ENCODE measurements around the gene CAMTA1.

Gene CAMTA1

GRCh38 chr1:7079637-7080036 is 294.4 kb downstream of the CAMTA1 start:
- H3K4me2 ChIP-seq (ENCODE audit: low read length), result no peak overlapping the region
- H2BK5ac ChIP-seq (ENCODE audit: low read depth, low read length, poor library complexity), result no peak overlapping the region
- no peak overlapping the region for H4K8ac ChIP-seq (ENCODE audit: low read depth, low read length)
- H3K14ac ChIP-seq (ENCODE audit: low read length), result no peak overlapping the region
- no peak overlapping the region for H3K27ac ChIP-seq (ENCODE audit: low read depth, low read length)
- no peak overlapping the region for H3K4me3 ChIP-seq (ENCODE audit: low read depth, low read length)
- H3K4ac ChIP-seq (ENCODE audit: low read depth, low read length), result no peak overlapping the region
- H2BK120ac ChIP-seq (ENCODE audit: insufficient read depth, low read length, poor library complexity), result no peak overlapping the region
- DNase-seq, result no peak
- no peak overlapping the region for H2BK12ac ChIP-seq (ENCODE audit: low read length)
- no peaks in the 10 kb centered on the region for H3K36me3 ChIP-seq (ENCODE audit: control insufficient read depth in 1 of 2, insufficient read depth in 2 of 2, low read length in 2 of 2)
- no peaks in the 10 kb centered on the region for H3K4me1 ChIP-seq (ENCODE audit: control insufficient read depth in 1 of 2, insufficient read depth in 2 of 2, low read length in 2 of 2)
- no peak overlapping the region for H3K23ac ChIP-seq (ENCODE audit: low read length)
- H3K18ac ChIP-seq (ENCODE audit: low read length), result no peak overlapping the region
- H4K12ac ChIP-seq (ENCODE audit: low read depth, low read length), result no peak overlapping the region
- H3K79me1 ChIP-seq (ENCODE audit: low read length), result no peaks in the 10 kb centered on the region
- no peak overlapping the region for H2AK5ac ChIP-seq (ENCODE audit: low read length)
- no peaks in the 10 kb centered on the region for H3K79me2 ChIP-seq (ENCODE audit: control insufficient read depth, insufficient read depth, low read length, poor library complexity)
- no peak overlapping the region for H2AFZ ChIP-seq (ENCODE audit: insufficient read depth, low read length, poor library complexity)
- no CpG with 5 or more reads among the region's 4 CpGs for WGBS (ENCODE audit: extremely low coverage, insufficient coverage, insufficient read length)
- no peaks in the 10 kb centered on the region for H3K27me3 ChIP-seq (ENCODE audit: insufficient read depth, low read length)
- H3K9me3 ChIP-seq (ENCODE audit: insufficient read depth, low read depth, low read length), result no peaks in the 10 kb centered on the region
- no peak overlapping the region for H4K91ac ChIP-seq (ENCODE audit: low read depth, low read length)
- no peak overlapping the region for H3K9ac ChIP-seq (ENCODE audit: low read length)

- Histone ChIP-seq H3K27me3 (ENCODE audit: insufficient read depth, low read length) (no peaks in the 10 kb centered on the region), H2AK5ac (ENCODE audit: low read length) (no peak overlapping the region), H4K91ac (ENCODE audit: low read depth, low read length) (no peak overlapping the region), H3K4ac (ENCODE audit: low read depth, low read length) (no peak overlapping the region), H2BK120ac (ENCODE audit: insufficient read depth, low read length, poor library complexity) (no peak overlapping the region), H3K79me1 (ENCODE audit: low read length) (no peaks in the 10 kb centered on the region), H3K18ac (ENCODE audit: low read length) (no peak overlapping the region), H3K9me3 (ENCODE audit: insufficient read depth, low read depth, low read length) (no peaks in the 10 kb centered on the region), H3K4me3 (ENCODE audit: low read depth, low read length) (no peak overlapping the region), H3K9ac (ENCODE audit: low read length) (no peak overlapping the region), H3K4me2 (ENCODE audit: low read length) (no peak overlapping the region), H3K27ac (ENCODE audit: low read depth, low read length) (no peak overlapping the region), H2BK5ac (ENCODE audit: low read depth, low read length, poor library complexity) (no peak overlapping the region), H3K36me3 (ENCODE audit: control insufficient read depth in 1 of 2, insufficient read depth in 2 of 2, low read length in 2 of 2) (no peaks in the 10 kb centered on the region), H3K4me1 (ENCODE audit: control insufficient read depth in 1 of 2, insufficient read depth in 2 of 2, low read length in 2 of 2) (no peaks in the 10 kb centered on the region), H4K8ac (ENCODE audit: low read depth, low read length) (no peak overlapping the region), H3K23ac (ENCODE audit: low read length) (no peak overlapping the region), H2AFZ (ENCODE audit: insufficient read depth, low read length, poor library complexity) (no peak overlapping the region), H2BK12ac (ENCODE audit: low read length) (no peak overlapping the region), H4K12ac (ENCODE audit: low read depth, low read length) (no peak overlapping the region), H3K14ac (ENCODE audit: low read length) (no peak overlapping the region), H3K79me2 (ENCODE audit: control insufficient read depth, insufficient read depth, low read length, poor library complexity) (no peaks in the 10 kb centered on the region)
- no CpG with 5 or more reads among the region's 17 CpGs for WGBS (ENCODE audit: extremely low coverage, insufficient coverage, insufficient read length)
- DNase-seq, result no peak
Measured at GRCh38 chr1:7084232-7084894, 299.1 kb downstream of the CAMTA1 start.

- H3K4me2 ChIP-seq (ENCODE audit: low read length), result no peak overlapping the region
- no peak for DNase-seq
Measured at GRCh38 chr1:7085521-7085920, 300.3 kb downstream of the CAMTA1 start.

DNA sequence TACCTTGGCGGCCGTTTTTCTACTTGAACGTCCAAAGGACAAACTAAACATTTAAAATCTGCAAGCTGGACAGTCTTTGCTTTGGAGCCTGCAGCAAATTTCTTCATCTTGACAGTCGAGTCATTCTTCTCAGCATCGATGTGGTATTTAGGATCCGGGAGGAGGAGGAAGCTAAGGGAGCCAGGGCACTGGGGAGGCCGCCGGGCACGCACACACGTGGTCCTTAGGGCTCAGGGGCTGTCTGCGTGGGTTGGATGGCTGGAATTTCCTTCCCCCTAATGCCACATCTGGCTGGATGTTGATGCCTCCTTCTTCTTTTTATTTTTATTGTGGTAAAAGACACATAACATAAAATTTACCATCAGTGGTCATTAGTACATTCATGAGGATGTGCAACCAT is 300.9 kb downstream of the CAMTA1 start:
- H3K27me3 ChIP-seq (ENCODE audit: insufficient read depth, low read length), result no peaks in the 10 kb centered on the region
- WGBS (ENCODE audit: extremely low coverage, insufficient coverage, insufficient read length), result no CpG with 5 or more reads among the region's 11 CpGs
- no peak for DNase-seq
- H3K9ac ChIP-seq (ENCODE audit: low read length), result no peak overlapping the region
- H2AFZ ChIP-seq (ENCODE audit: insufficient read depth, low read length, poor library complexity), result no peak overlapping the region
- no peak overlapping the region for H3K23ac ChIP-seq (ENCODE audit: low read length)
- no peaks in the 10 kb centered on the region for H3K9me3 ChIP-seq (ENCODE audit: insufficient read depth, low read depth, low read length)
- no peaks in the 10 kb centered on the region for H3K4me1 ChIP-seq (ENCODE audit: control insufficient read depth in 1 of 2, insufficient read depth in 2 of 2, low read length in 2 of 2)
- no peak overlapping the region for H2BK12ac ChIP-seq (ENCODE audit: low read length)
- no peak overlapping the region for H4K8ac ChIP-seq (ENCODE audit: low read depth, low read length)
- H3K36me3 ChIP-seq (ENCODE audit: control insufficient read depth in 1 of 2, insufficient read depth in 2 of 2, low read length in 2 of 2), result no peaks in the 10 kb centered on the region
- H2AK5ac ChIP-seq (ENCODE audit: low read length), result no peak overlapping the region
- no peak overlapping the region for H4K91ac ChIP-seq (ENCODE audit: low read depth, low read length)
- no peak overlapping the region for H3K4me3 ChIP-seq (ENCODE audit: low read depth, low read length)
- H2BK120ac ChIP-seq (ENCODE audit: insufficient read depth, low read length, poor library complexity), result no peak overlapping the region
- H3K14ac ChIP-seq (ENCODE audit: low read length), result no peak overlapping the region
- H4K12ac ChIP-seq (ENCODE audit: low read depth, low read length), result no peak overlapping the region
- no peak overlapping the region for H3K4me2 ChIP-seq (ENCODE audit: low read length)
- H3K4ac ChIP-seq (ENCODE audit: low read depth, low read length), result no peak overlapping the region
- no peaks in the 10 kb centered on the region for H3K79me2 ChIP-seq (ENCODE audit: control insufficient read depth, insufficient read depth, low read length, poor library complexity)
- no peak overlapping the region for H2BK5ac ChIP-seq (ENCODE audit: low read depth, low read length, poor library complexity)
- H3K79me1 ChIP-seq (ENCODE audit: low read length), result no peaks in the 10 kb centered on the region
- no peak overlapping the region for H3K18ac ChIP-seq (ENCODE audit: low read length)
- no peak overlapping the region for H3K27ac ChIP-seq (ENCODE audit: low read depth, low read length)

More at GRCh38 chr1:7085521-7085920, 300.3 kb downstream of the CAMTA1 start:
- H2BK12ac ChIP-seq (ENCODE audit: low read length), result no peak overlapping the region
- no peaks in the 10 kb centered on the region for H3K9me3 ChIP-seq (ENCODE audit: insufficient read depth, low read depth, low read length)
- no peaks in the 10 kb centered on the region for H3K36me3 ChIP-seq (ENCODE audit: control insufficient read depth in 1 of 2, insufficient read depth in 2 of 2, low read length in 2 of 2)
- H4K12ac ChIP-seq (ENCODE audit: low read depth, low read length), result no peak overlapping the region
- H3K4me3 ChIP-seq (ENCODE audit: low read depth, low read length), result no peak overlapping the region
- H3K27ac ChIP-seq (ENCODE audit: low read depth, low read length), result no peak overlapping the region
- H3K4me1 ChIP-seq (ENCODE audit: control insufficient read depth in 1 of 2, insufficient read depth in 2 of 2, low read length in 2 of 2), result no peaks in the 10 kb centered on the region
- WGBS (ENCODE audit: extremely low coverage, insufficient coverage, insufficient read length), result no CpG with 5 or more reads among the region's 6 CpGs
- no peak overlapping the region for H2AK5ac ChIP-seq (ENCODE audit: low read length)
- H3K9ac ChIP-seq (ENCODE audit: low read length), result no peak overlapping the region
- H3K79me1 ChIP-seq (ENCODE audit: low read length), result no peaks in the 10 kb centered on the region
- H3K23ac ChIP-seq (ENCODE audit: low read length), result no peak overlapping the region
- H3K14ac ChIP-seq (ENCODE audit: low read length), result no peak overlapping the region
- no peak overlapping the region for H3K4ac ChIP-seq (ENCODE audit: low read depth, low read length)
- H3K79me2 ChIP-seq (ENCODE audit: control insufficient read depth, insufficient read depth, low read length, poor library complexity), result no peaks in the 10 kb centered on the region
- H2BK5ac ChIP-seq (ENCODE audit: low read depth, low read length, poor library complexity), result no peak overlapping the region
- H4K91ac ChIP-seq (ENCODE audit: low read depth, low read length), result no peak overlapping the region
- no peak overlapping the region for H3K18ac ChIP-seq (ENCODE audit: low read length)
- no peaks in the 10 kb centered on the region for H3K27me3 ChIP-seq (ENCODE audit: insufficient read depth, low read length)
- H2AFZ ChIP-seq (ENCODE audit: insufficient read depth, low read length, poor library complexity), result no peak overlapping the region
- H2BK120ac ChIP-seq (ENCODE audit: insufficient read depth, low read length, poor library complexity), result no peak overlapping the region
- H4K8ac ChIP-seq (ENCODE audit: low read depth, low read length), result no peak overlapping the region
